Vagina (tissue), 2 donors: Measurements from ENCODE around the gene PRIMA1. TPM values are rescaled to one million over a fixed set of nuclear protein-coding genes. Genes with fewer than 3 reads are reported as not detected.

ENCODE experiments used
- DNase-seq, 2 donors: peaks; one replicate each; pipeline ENCODE4 v3.0.0-alpha.2; 2017; ENCODE audit errors: extremely low spot score in 2 of 2
- H3K27ac ChIP-seq: fragments of 200-600 bp; sonication (generic); one replicate; pipeline ENCODE4 v1.5.1; 2019
- H3K27me3 ChIP-seq: fragments of 200-600 bp; sonication (generic); one replicate; pipeline ENCODE4 v1.5.1; 2019
- H3K36me3 ChIP-seq, 2 donors: fragments of 200-600 bp; sonication (generic); one replicate each; pipeline ENCODE4 v1.5.1; 2017 to 2019
- H3K4me1 ChIP-seq: fragments of 200-600 bp; sonication (generic); one replicate; pipeline ENCODE4 v1.5.1; 2019
- H3K4me3 ChIP-seq, 2 donors: fragments of 200-600 bp; sonication (generic); 1 replicate in 1 of 2; 2 replicates in 1 of 2; pipeline ENCODE4 v1.5.1; 2016 to 2019
- H3K9me3 ChIP-seq: fragments of 200-600 bp; sonication (generic); one replicate; pipeline ENCODE4 v1.5.1; 2019
- CTCF ChIP-seq, 3 experiments: fragments of 450-650 bp in 2 of 3; fragments of 200-600 bp in 1 of 3; sonication (generic) in 1 of 3; IDR thresholded peaks; one replicate each; pipeline ENCODE4 v1.5.1; 2017 to 2019; ENCODE audit warnings: antibody characterized with exemption in 3 of 3, mild to moderate bottlenecking in 2 of 3, moderate library complexity in 2 of 3
- POLR2A ChIP-seq, 2 donors: fragments of 450-650 bp; IDR thresholded peaks; one replicate each; pipeline ENCODE4 v1.6.1; 2017; ENCODE audit warnings: antibody characterized with exemption in 2 of 2, mild to moderate bottlenecking in 2 of 2, moderate library complexity in 2 of 2
- POLR2AphosphoS5 ChIP-seq, 2 donors: sonication (generic); formaldehyde crosslinking; IDR thresholded peaks; one replicate each; pipeline ENCODE4 v1.9.0; 2017; ENCODE audit warnings: antibody characterized with exemption in 2 of 2, mild to moderate bottlenecking in 2 of 2, low read depth in 1 of 2; ENCODE audit not compliant: insufficient read depth in 1 of 2
- intact Hi-C: fragments of 100-400 bp; cut with DNase I; formaldehyde crosslinking; loops from one replicate; pipeline ENCODE4 v1.15.1; 2023
- total RNA-seq: library from RNA; depleted of rRNA; stranded (reverse); fragments of >200 nt; gene quantifications from one replicate; pipeline ENCODE4 v1.2.3, GENCODE V29; 2016

The PRIMA1 gene
- total RNA-seq, 1 donor from 2014 or later = 6.1 TPM

DNA sequence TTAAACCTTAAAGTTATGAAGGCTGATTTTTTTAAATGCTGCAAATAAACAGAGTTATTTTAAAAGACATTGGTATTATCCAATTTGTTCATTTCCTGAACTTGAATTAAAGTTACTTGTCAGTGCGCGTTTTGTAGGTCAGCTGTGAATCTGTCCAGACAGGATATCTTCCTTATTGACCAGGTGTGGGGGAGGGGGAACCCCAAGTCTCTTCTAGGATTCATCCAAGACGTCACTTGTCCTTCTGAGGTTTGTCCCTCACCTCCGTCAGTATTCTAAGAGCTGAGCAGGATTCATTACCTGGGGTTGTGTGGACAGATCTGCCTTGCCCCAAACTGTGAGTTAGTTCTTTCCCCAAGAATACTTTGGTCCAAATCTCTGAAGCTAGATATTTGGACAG, 8.8 kb upstream of the PRIMA1 start:
- no peaks in the 10 kb centered on the region for H3K27me3 ChIP-seq
- TF ChIP-seq CTCF (IDR thresholded peaks at IDR 0.05) = no peak
- no peak for TF ChIP-seq POLR2AphosphoS5 (IDR thresholded peaks at IDR 0.05; ENCODE audit: insufficient read depth in 1 of 2, low read depth in 1 of 2)
- no peak for TF ChIP-seq POLR2A (IDR thresholded peaks at IDR 0.05)
- no peak overlapping the region for H3K27ac ChIP-seq
- DNase-seq = no peak
- intact Hi-C loops = loop anchor here (10.0 kb wide), 1 partner anchor 108 kb away; no protein-coding TSS in a partner anchor
- no peak overlapping the region for H3K4me3 ChIP-seq
- H3K4me1 ChIP-seq = peaks cover 31% of the 10 kb centered on the region
- no peaks in the 10 kb centered on the region for H3K9me3 ChIP-seq
- H3K36me3 ChIP-seq = no peaks in the 10 kb centered on the region

GRCh38 chr14:93794756-93795155, 6.5 kb upstream of the PRIMA1 start:
- Histone ChIP-seq H3K36me3 (no peaks in the 10 kb centered on the region), H3K4me3 (no peak overlapping the region), H3K4me1 (peaks cover 18% of the 10 kb centered on the region), H3K27ac (no peak overlapping the region), H3K9me3 (no peaks in the 10 kb centered on the region), H3K27me3 (no peaks in the 10 kb centered on the region)
- intact Hi-C loops = loop anchor here (10.0 kb wide), 1 partner anchor 110 kb away; no protein-coding TSS in a partner anchor
- DNase-seq = no peak
- TF ChIP-seq POLR2AphosphoS5 (IDR thresholded peaks at IDR 0.05; ENCODE audit: insufficient read depth in 1 of 2, low read depth in 1 of 2) = no peak
- no peak for TF ChIP-seq POLR2A (IDR thresholded peaks at IDR 0.05)
- no peak for TF ChIP-seq CTCF (IDR thresholded peaks at IDR 0.05)

GRCh38 chr14:93793555-93794324, 5.5 kb upstream of the PRIMA1 start:
- Histone ChIP-seq H3K4me3 (no peak overlapping the region), H3K27ac (no peak overlapping the region), H3K4me1 (peaks cover 15% of the 10 kb centered on the region), H3K27me3 (no peaks in the 10 kb centered on the region), H3K9me3 (no peaks in the 10 kb centered on the region), H3K36me3 (no peaks in the 10 kb centered on the region)
- TF ChIP-seq POLR2A (IDR thresholded peaks at IDR 0.05) (no peak), CTCF (IDR thresholded peaks at IDR 0.05) (no peak), POLR2AphosphoS5 (IDR thresholded peaks at IDR 0.05; ENCODE audit: insufficient read depth in 1 of 2, low read depth in 1 of 2) (no peak)
- intact Hi-C loops = loop anchor here (10.0 kb wide), 1 partner anchor 111 kb away; no protein-coding TSS in a partner anchor
- DNase-seq = no peak

GRCh38 chr14:93792391-93792790, 4.1 kb upstream of the PRIMA1 start:
- H3K27ac ChIP-seq = no peak overlapping the region
- no peaks in the 10 kb centered on the region for H3K27me3 ChIP-seq
- H3K36me3 ChIP-seq = no peaks in the 10 kb centered on the region
- no peak for DNase-seq
- H3K9me3 ChIP-seq = no peaks in the 10 kb centered on the region
- intact Hi-C loops = loop anchor here (10.0 kb wide), 1 partner anchor 112 kb away; no protein-coding TSS in a partner anchor
- no peak overlapping the region for H3K4me3 ChIP-seq
- peaks cover 20% of the 10 kb centered on the region for H3K4me1 ChIP-seq
- TF ChIP-seq POLR2AphosphoS5 (IDR thresholded peaks at IDR 0.05; ENCODE audit: insufficient read depth in 1 of 2, low read depth in 1 of 2) (peak in 1 of 2 donors; percentile 58), POLR2A (IDR thresholded peaks at IDR 0.05) (no peak), CTCF (IDR thresholded peaks at IDR 0.05) (no peak)

GRCh38 chr14:93790966-93791365, 2.7 kb upstream of the PRIMA1 start:
- intact Hi-C loops = loop anchor here (10.0 kb wide), 1 partner anchor 114 kb away; no protein-coding TSS in a partner anchor
- no peak overlapping the region for H3K27ac ChIP-seq

More at GRCh38 chr14:93790966-93791365, 2.7 kb upstream of the PRIMA1 start:
- Histone ChIP-seq H3K4me1 (peaks cover 33% of the 10 kb centered on the region), H3K36me3 (no peaks in the 10 kb centered on the region), H3K4me3 (no peak overlapping the region), H3K9me3 (no peaks in the 10 kb centered on the region), H3K27me3 (no peaks in the 10 kb centered on the region)
- TF ChIP-seq POLR2A (IDR thresholded peaks at IDR 0.05) (no peak), CTCF (IDR thresholded peaks at IDR 0.05) (no peak), POLR2AphosphoS5 (IDR thresholded peaks at IDR 0.05; ENCODE audit: insufficient read depth in 1 of 2, low read depth in 1 of 2) (no peak)
- DNase-seq = no peak
